ENCODE results near the gene ARHGAP45. TPM values are rescaled to one million over a fixed set of nuclear protein-coding genes. Genes with fewer than 3 reads are reported as not detected.
"Not testable (repeated sequence)": the region's sequence is repeated elsewhere in the genome, so short reads cannot be mapped to it uniquely, and the experiment has no call there.

The ARHGAP45 gene
- total RNA-seq, 1 donor from 2014 or later, result 8.9 TPM

- H3K9ac ChIP-seq (ENCODE audit: low read depth in 1 of 3, low read length in 3 of 3), result no peak overlapping the region
- no peaks in the 10 kb centered on the region for H3K27me3 ChIP-seq (ENCODE audit: control insufficient read depth in 3 of 3, insufficient read depth in 3 of 3, low read length in 3 of 3)
- H3K4me1 ChIP-seq (ENCODE audit: control insufficient read depth in 3 of 3, insufficient read depth in 3 of 3, low read length in 3 of 3), result peaks cover 0 to 15% (median 0%) of the 10 kb centered on the region in 3 donors
- peaks cover 34 to 67% (median 52%) of the 10 kb centered on the region in 3 donors for H3K36me3 ChIP-seq (ENCODE audit: control insufficient read depth in 3 of 3, insufficient read depth in 3 of 3, low read length in 3 of 3)
- H3K4me3 ChIP-seq (ENCODE audit: low read length in 3 of 3), result no peak overlapping the region
- no peaks in the 10 kb centered on the region for H3K9me3 ChIP-seq (ENCODE audit: control insufficient read depth in 3 of 3, low read length in 3 of 3)
- H3K27ac ChIP-seq (ENCODE audit: low read depth, low read length), result no peak overlapping the region
Observed at GRCh38 chr19:1122021-1122971, 55.3 kb downstream of the ARHGAP45 start.

DNA sequence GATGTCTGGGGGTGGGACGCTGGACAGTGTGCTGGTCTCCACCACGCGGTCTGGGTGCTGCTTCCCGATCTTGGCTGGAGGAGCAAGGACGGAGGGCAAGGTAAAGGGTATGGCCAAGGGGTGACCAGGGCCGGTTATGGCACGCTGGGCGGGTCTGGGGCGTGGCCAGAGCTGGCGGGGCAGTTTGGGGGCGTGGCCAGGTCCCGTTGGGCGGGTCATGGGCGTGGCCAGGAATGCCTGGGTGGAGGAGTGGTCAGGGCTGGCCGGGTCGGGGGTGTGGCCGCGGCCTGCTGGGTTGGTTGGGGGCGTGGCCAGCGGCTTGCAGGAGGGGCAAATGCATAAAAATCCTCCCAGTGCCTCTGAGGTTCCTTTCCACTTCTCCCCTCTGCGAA, 56.0 kb downstream of the ARHGAP45 start:
- Histone ChIP-seq H3K36me3 (ENCODE audit: control insufficient read depth in 3 of 3, insufficient read depth in 3 of 3, low read length in 3 of 3) (peaks cover 33 to 68% (median 46%) of the 10 kb centered on the region in 3 donors), H3K4me3 (ENCODE audit: low read length in 3 of 3) (no peak overlapping the region), H3K27me3 (ENCODE audit: control insufficient read depth in 3 of 3, insufficient read depth in 3 of 3, low read length in 3 of 3) (no peaks in the 10 kb centered on the region), H3K9me3 (ENCODE audit: control insufficient read depth in 3 of 3, low read length in 3 of 3) (no peaks in the 10 kb centered on the region), H3K4me1 (ENCODE audit: control insufficient read depth in 3 of 3, insufficient read depth in 3 of 3, low read length in 3 of 3) (peaks cover 0 to 17% (median 0%) of the 10 kb centered on the region in 3 donors), H3K27ac (ENCODE audit: low read depth, low read length) (no peak overlapping the region), H3K9ac (ENCODE audit: low read depth in 1 of 3, low read length in 3 of 3) (no peak overlapping the region)

DNA sequence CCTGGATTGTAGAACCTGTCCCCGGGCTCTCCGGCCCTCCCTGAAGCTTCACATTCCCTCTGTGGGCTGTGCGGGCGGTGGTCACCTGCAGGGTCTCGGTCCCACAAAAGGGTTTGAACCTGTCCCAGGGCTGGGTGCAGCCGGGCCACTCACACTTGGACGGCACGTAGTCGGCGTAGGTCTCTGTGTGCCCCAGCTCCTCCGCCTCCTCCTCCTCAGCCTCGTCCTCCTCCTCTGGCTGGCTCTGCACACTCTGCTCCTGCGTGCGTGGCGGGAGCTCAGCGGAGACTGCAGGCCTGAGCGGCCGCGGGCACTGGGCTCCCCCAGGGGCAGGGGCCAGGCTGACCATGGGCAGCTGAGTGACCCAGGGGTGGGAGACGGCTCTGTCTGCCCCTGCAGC, 56.4 kb downstream of the ARHGAP45 start:
- peaks cover 0 to 17% (median 0%) of the 10 kb centered on the region in 3 donors for H3K4me1 ChIP-seq (ENCODE audit: control insufficient read depth in 3 of 3, insufficient read depth in 3 of 3, low read length in 3 of 3)
- no peak overlapping the region for H3K9ac ChIP-seq (ENCODE audit: low read depth in 1 of 3, low read length in 3 of 3)
- H3K27ac ChIP-seq (ENCODE audit: low read depth, low read length), result no peak overlapping the region
- H3K4me3 ChIP-seq (ENCODE audit: low read length in 3 of 3), result no peak overlapping the region
- H3K27me3 ChIP-seq (ENCODE audit: control insufficient read depth in 3 of 3, insufficient read depth in 3 of 3, low read length in 3 of 3), result no peaks in the 10 kb centered on the region
- peaks cover 33 to 65% (median 46%) of the 10 kb centered on the region in 3 donors for H3K36me3 ChIP-seq (ENCODE audit: control insufficient read depth in 3 of 3, insufficient read depth in 3 of 3, low read length in 3 of 3)
- H3K9me3 ChIP-seq (ENCODE audit: control insufficient read depth in 3 of 3, low read length in 3 of 3), result no peaks in the 10 kb centered on the region

GRCh38 chr19:1123885-1124677, 57.1 kb downstream of the ARHGAP45 start:
- Histone ChIP-seq H3K9me3 (ENCODE audit: control insufficient read depth in 3 of 3, low read length in 3 of 3) (no peaks in the 10 kb centered on the region), H3K4me3 (ENCODE audit: low read length in 3 of 3) (no peak overlapping the region), H3K36me3 (ENCODE audit: control insufficient read depth in 3 of 3, insufficient read depth in 3 of 3, low read length in 3 of 3) (peaks cover 30 to 58% (median 42%) of the 10 kb centered on the region in 3 donors), H3K4me1 (ENCODE audit: control insufficient read depth in 3 of 3, insufficient read depth in 3 of 3, low read length in 3 of 3) (peaks cover 0 to 17% (median 0%) of the 10 kb centered on the region in 3 donors), H3K27ac (ENCODE audit: low read depth, low read length) (no peak overlapping the region), H3K27me3 (ENCODE audit: control insufficient read depth in 3 of 3, insufficient read depth in 3 of 3, low read length in 3 of 3) (no peaks in the 10 kb centered on the region), H3K9ac (ENCODE audit: low read depth in 1 of 3, low read length in 3 of 3) (no peak overlapping the region)

GRCh38 chr19:1125601-1126467, 58.9 kb downstream of the ARHGAP45 start:
- H3K27me3 ChIP-seq (ENCODE audit: control insufficient read depth in 3 of 3, insufficient read depth in 3 of 3, low read length in 3 of 3), result no peaks in the 10 kb centered on the region
- H3K27ac ChIP-seq (ENCODE audit: low read depth, low read length), result peak overlapping the region; percentile 68
- no peaks in the 10 kb centered on the region for H3K9me3 ChIP-seq (ENCODE audit: control insufficient read depth in 3 of 3, low read length in 3 of 3)
- peaks cover 20 to 46% (median 33%) of the 10 kb centered on the region in 3 donors for H3K36me3 ChIP-seq (ENCODE audit: control insufficient read depth in 3 of 3, insufficient read depth in 3 of 3, low read length in 3 of 3)
- no peak overlapping the region for H3K4me3 ChIP-seq (ENCODE audit: low read length in 3 of 3)
- H3K9ac ChIP-seq (ENCODE audit: low read depth in 1 of 3, low read length in 3 of 3), result peak overlapping the region in 1 of 3 donors; percentile 16
- peaks cover 10 to 33% (median 12%) of the 10 kb centered on the region in 3 donors for H3K4me1 ChIP-seq (ENCODE audit: control insufficient read depth in 3 of 3, insufficient read depth in 3 of 3, low read length in 3 of 3)

- no peak overlapping the region for H3K4me3 ChIP-seq (ENCODE audit: low read length in 3 of 3)
Observed at GRCh38 chr19:1126984-1127760, 60.2 kb downstream of the ARHGAP45 start.

DNA sequence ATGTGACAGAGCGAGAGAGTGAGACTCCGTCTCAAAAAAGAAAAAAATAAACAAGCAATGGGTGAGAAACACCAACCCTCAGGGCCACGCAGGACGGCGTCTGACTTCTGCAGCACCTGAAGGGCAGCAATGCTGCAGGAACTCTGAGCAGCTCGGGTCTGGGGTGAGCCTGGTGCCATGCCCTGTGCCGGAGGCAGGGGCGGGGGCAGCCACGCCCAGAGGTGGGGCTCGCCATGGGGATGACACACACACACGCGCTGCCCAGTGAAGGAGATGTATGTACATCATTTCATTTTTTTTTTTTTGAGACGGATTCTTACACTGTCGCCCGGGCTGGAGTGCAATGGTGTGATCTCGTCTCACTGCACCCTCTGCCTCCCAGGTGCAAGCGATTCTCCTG, 61.1 kb downstream of the ARHGAP45 start:
- peaks cover 8 to 28% (median 16%) of the 10 kb centered on the region in 3 donors for H3K36me3 ChIP-seq (ENCODE audit: control insufficient read depth in 3 of 3, insufficient read depth in 3 of 3, low read length in 3 of 3)
- H3K4me1 ChIP-seq (ENCODE audit: control insufficient read depth in 3 of 3, insufficient read depth in 3 of 3, low read length in 3 of 3), result peaks cover 27 to 51% (median 31%) of the 10 kb centered on the region in 3 donors
- H3K9me3 ChIP-seq (ENCODE audit: control insufficient read depth in 3 of 3, low read length in 3 of 3), result no peaks in the 10 kb centered on the region
- H3K9ac ChIP-seq (ENCODE audit: low read depth in 1 of 3, low read length in 3 of 3), result no peak overlapping the region
- H3K4me3 ChIP-seq (ENCODE audit: low read length in 3 of 3), result no peak overlapping the region
- no peaks in the 10 kb centered on the region for H3K27me3 ChIP-seq (ENCODE audit: control insufficient read depth in 3 of 3, insufficient read depth in 3 of 3, low read length in 3 of 3)
- H3K27ac ChIP-seq (ENCODE audit: low read depth, low read length), result no peak overlapping the region

More at GRCh38 chr19:1126984-1127760, 60.2 kb downstream of the ARHGAP45 start:
- Histone ChIP-seq H3K9me3 (ENCODE audit: control insufficient read depth in 3 of 3, low read length in 3 of 3) (no peaks in the 10 kb centered on the region), H3K27ac (ENCODE audit: low read depth, low read length) (peak overlapping the region; percentile 68), H3K27me3 (ENCODE audit: control insufficient read depth in 3 of 3, insufficient read depth in 3 of 3, low read length in 3 of 3) (no peaks in the 10 kb centered on the region), H3K36me3 (ENCODE audit: control insufficient read depth in 3 of 3, insufficient read depth in 3 of 3, low read length in 3 of 3) (peaks cover 12 to 35% (median 22%) of the 10 kb centered on the region in 3 donors), H3K9ac (ENCODE audit: low read depth in 1 of 3, low read length in 3 of 3) (peak overlapping the region in 1 of 3 donors; percentile 23), H3K4me1 (ENCODE audit: control insufficient read depth in 3 of 3, insufficient read depth in 3 of 3, low read length in 3 of 3) (peaks cover 19 to 41% (median 22%) of the 10 kb centered on the region in 3 donors)

DNA sequence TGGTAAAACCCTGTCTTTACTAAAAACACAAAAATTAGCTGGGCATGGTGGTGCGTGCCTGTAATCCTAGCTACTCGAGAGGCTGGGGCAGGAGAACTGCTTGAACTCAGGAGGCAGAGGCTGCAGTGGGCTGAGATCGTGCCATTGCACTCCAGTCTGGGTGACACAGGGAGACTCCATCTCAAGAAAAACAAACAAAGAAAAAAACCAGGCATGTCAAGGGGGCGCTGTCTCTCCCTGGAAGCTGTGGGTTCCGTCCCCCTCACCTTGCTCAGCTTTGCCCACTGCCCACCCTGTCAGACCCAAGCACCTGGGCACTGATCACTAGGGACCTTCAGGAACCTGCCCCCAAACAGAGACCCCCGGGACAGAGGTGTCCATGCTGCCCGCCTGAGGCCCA, 62.1 kb downstream of the ARHGAP45 start:
- peaks cover 27 to 60% (median 34%) of the 10 kb centered on the region in 3 donors for H3K4me1 ChIP-seq (ENCODE audit: control insufficient read depth in 3 of 3, insufficient read depth in 3 of 3, low read length in 3 of 3)
- not testable (repeated sequence) for H3K9me3 ChIP-seq (ENCODE audit: control insufficient read depth in 3 of 3, low read length in 3 of 3); H3K27ac ChIP-seq (ENCODE audit: low read depth, low read length); H3K9ac ChIP-seq (ENCODE audit: low read depth in 1 of 3, low read length in 3 of 3); H3K4me3 ChIP-seq (ENCODE audit: low read length in 3 of 3); H3K27me3 ChIP-seq (ENCODE audit: control insufficient read depth in 3 of 3, insufficient read depth in 3 of 3, low read length in 3 of 3)
- peaks cover 8 to 22% (median 10%) of the 10 kb centered on the region in 3 donors for H3K36me3 ChIP-seq (ENCODE audit: control insufficient read depth in 3 of 3, insufficient read depth in 3 of 3, low read length in 3 of 3)

All from skeletal muscle tissue (tissue), 4 donors.